GM12878 (cell line): ENCODE measurements around the gene PLRG1. TPM values are rescaled to one million over a fixed set of nuclear protein-coding genes. Genes with fewer than 3 reads are reported as not detected.

ENCODE experiments used
- BHLHE40 ChIP-seq, 2 experiments: fragments of 450-650 bp in 1 of 2; IDR thresholded peaks; 2 replicates each; pipeline ENCODE4 v1.6.1; 2011 to 2017; ENCODE audit warnings: low read depth in 2 of 2, borderline replicate concordance in 1 of 2, improper control_type of control experiment in 1 of 2, low read length in 1 of 2, mild to moderate bottlenecking in 1 of 2
- CTCF ChIP-seq, 3 experiments: IDR thresholded peaks in 2 of 3; conservative IDR thresholded peaks in 1 of 3; 2 replicates each; pipeline ENCODE4 v1.5.1; 2011; ENCODE audit warnings: low read depth in 3 of 3, low read length in 3 of 3, mild to moderate bottlenecking in 3 of 3, control low read depth in 2 of 3, moderate library complexity in 2 of 3, inconsistent platforms in 1 of 3, mixed read lengths in 1 of 3; ENCODE audit not compliant: control insufficient read depth in 2 of 3, insufficient read depth in 1 of 3; ENCODE audit errors: extremely low read depth in 1 of 3
- IRF5 ChIP-seq: fragments of 450-650 bp; IDR thresholded peaks from 2 replicates; pipeline ENCODE4 v1.6.1; 2017; ENCODE audit warnings: borderline replicate concordance
- POU2F2 ChIP-seq: IDR thresholded peaks from 3 replicates; pipeline ENCODE4 v1.6.1; 2011; ENCODE audit warnings: low read depth, mild to moderate bottlenecking, low read length, borderline replicate concordance
- REST ChIP-seq: IDR thresholded peaks from 2 replicates; pipeline ENCODE4 v1.6.1; 2012; ENCODE audit warnings: mild to moderate bottlenecking, low read depth, low read length
- SRF ChIP-seq, 2 experiments: IDR thresholded peaks; 2 replicates each; pipeline ENCODE4 v1.6.1; 2011; ENCODE audit warnings: low read depth in 2 of 2, low read length in 2 of 2, mild to moderate bottlenecking in 1 of 2, moderate library complexity in 1 of 2
- ZBED1 ChIP-seq: IDR thresholded peaks from 2 replicates; pipeline ENCODE4 v1.6.1; 2016; ENCODE audit warnings: borderline replicate concordance
- polyA plus RNA-seq, 11 experiments: library from polyadenylated mRNA; depleted of rRNA in 4 of 11; unstranded in 6 of 11; stranded (reverse) in 5 of 11; fragments of >200 nt; fragmentation: Nextera tagmentation in 4 of 11; fragmentation: Illumina TruSeq in 1 of 11; extraction: Ambion mirVana in 4 of 11; extraction: Trizol in 1 of 11; gene quantifications; 1 replicate in 1 of 11; 2 replicates in 10 of 11; pipeline versions ENCODE4 v1.2.1 to v1.2.3, GENCODE V29; 2011 to 2016; ENCODE audit warnings: inconsistent platforms in 2 of 11, missing spikeins in 2 of 11, low read depth in 1 of 11
- total RNA-seq, 4 experiments: library from RNA; depleted of rRNA in 3 of 4; stranded (reverse); fragments of >200 nt in 3 of 4; fragmentation: Illumina TruSeq in 1 of 4; extraction: Trizol in 1 of 4; gene quantifications; 2 replicates each; pipeline versions ENCODE4 v1.2.1 to v1.2.3, GENCODE V29; 2013 to 2021

The PLRG1 gene
- total and polyA plus RNA-seq, 10 of the 15 experiments (the other 5 are each of a cell fraction or from before 2014, with no cell fraction given), result 54.7 to 182 (median 111) TPM

GRCh38 chr4:154551872-154552686, 1.9 kb upstream of the PLRG1 start (continued):
- TF ChIP-seq REST (no peak), CTCF (IDR thresholded peaks at IDR 0.05 in 2 of 3, conservative IDR thresholded peaks at IDR 0.05 in 1 of 3; ENCODE audit: control insufficient read depth in 2 of 3, extremely low read depth in 1 of 3, insufficient read depth in 1 of 3, low read depth in 3 of 3, low read length in 3 of 3) (peak; percentile 79 to 82 (median 79)), ZBED1 (no peak), POU2F2 (no peak), BHLHE40 (IDR thresholded peaks at IDR 0.05; ENCODE audit: borderline replicate concordance in 1 of 2, low read depth in 2 of 2, low read length in 1 of 2) (no peak), IRF5 (no peak), SRF (IDR thresholded peaks at IDR 0.05; ENCODE audit: low read depth in 2 of 2, low read length in 2 of 2) (no peak)
